ENCODE results near the gene PI4KA.
"Not testable (repeated sequence)": the region's sequence is repeated elsewhere in the genome, so short reads cannot be mapped to it uniquely, and the experiment has no call there.

PI4KA gene

DNA sequence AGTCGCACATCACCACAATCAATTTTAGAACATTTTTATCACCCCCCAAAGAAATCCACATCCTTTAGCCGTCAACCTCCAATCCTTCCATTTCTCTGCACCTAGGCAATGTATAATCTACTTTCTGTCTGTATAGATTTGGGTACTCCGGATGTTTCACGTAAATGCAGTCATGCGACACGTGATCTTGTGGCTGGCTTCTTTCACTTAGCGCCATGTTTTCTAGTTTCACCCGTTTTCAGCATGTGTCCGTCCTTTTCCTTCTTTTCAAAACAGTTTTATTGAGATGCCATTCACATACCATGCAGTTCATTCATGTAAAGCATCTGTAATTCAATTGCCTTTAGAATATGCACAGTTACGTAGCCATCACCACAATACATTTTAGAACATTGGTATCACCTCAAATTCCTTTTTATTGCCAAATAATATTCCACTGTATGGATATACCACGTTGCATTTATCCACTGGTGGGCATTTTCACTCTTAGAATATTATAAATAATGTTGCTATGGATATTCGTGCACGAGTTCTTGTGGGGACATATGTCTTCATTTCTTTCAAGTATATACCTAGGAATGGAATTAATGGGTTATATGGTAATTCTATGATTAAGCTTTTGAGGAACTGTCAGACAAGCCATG is 179.7 kb downstream of the PI4KA start:
- not testable (repeated sequence) for DNase-seq

DNA sequence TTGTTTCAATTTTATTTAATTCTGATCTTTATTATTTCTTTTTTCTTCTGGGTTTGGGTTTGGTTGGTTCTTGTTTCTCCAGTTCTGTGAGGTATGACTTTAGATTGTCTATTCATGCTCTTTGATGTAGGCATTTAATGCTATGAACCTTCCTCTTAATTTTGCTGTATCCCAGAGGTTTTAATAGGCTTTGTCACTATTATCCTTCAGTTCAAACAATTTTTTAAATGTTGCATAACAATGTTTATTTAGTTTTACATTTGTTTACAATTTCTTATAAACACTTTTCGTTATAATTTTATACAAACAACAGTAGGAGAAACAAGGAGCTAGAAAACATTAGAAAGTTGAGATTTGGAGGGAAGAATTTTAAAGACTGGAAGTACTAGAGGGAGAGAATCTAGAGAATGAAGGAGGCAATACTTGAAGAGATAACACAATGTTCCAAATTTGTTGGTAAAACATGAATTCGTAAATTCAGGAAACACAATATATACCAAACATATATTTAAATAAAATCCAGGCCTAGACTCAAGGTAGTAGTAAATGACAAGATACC is 180.8 kb downstream of the PI4KA start:
- DNase-seq, result no peak

DNA sequence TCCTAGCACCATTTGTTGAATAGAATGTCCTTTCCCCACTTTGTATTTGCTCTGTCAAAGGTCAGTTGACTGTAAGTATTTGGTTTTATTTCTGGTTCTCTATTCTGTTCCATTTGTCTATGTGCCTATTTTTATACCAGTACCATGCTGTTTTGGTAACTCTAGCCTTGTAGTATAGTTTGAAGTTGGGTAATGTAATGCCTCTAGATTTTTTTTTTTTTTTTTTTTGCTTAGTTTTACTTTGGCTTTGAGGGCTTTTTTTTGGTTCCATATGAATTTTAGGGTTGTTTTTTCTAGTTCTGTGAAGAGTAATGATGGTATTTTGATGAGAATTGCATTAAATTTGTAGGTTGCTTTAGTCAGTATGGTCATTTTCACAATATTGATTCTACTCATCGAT is 183.0 kb downstream of the PI4KA start:
- not testable (repeated sequence) for DNase-seq

GRCh38 chr22:20674998-20675397 is 183.6 kb downstream of the PI4KA start:
- DNase-seq, result no peak

DNA sequence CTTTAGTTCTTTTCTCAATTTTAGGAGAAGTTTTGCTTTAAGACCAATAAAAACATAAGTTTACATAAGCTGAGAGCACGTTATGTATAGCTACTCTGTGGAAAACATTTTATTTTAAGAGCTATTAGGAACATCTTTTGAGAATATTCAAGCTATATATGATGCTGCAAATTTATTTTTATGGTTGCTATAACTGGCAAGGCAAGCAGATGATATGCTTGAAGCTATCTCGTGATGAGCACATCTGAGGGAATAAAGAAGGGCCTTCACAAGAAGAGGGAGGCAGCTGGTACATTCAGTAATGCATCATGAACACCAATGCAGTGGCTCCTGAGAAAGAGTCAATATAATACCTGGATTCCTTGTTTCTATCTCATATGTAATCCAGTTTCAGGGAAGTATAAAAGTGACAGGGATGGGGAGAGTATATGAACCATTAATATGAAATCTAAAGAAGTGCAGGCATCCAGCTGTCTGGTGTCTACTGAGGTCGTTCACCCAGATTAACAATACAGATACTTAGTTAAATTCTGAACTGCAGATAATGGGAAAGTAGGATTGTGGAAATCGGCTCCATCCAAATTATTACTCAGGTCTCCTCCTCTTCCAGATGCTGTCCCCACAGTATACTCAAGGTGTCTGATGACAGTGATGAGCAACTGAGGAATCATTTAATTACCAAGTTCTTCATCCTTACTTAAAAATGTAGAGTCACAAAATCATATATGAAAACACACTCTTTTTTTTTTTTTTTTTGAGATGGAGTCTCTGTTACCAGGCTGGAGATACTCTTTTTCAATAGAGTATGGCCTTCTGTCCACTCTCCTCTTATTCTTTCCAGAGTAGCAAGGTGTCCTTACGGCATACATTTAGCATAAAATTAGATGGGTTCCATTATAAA is 185.1 kb downstream of the PI4KA start:
- DNase-seq, result no peak

DNA sequence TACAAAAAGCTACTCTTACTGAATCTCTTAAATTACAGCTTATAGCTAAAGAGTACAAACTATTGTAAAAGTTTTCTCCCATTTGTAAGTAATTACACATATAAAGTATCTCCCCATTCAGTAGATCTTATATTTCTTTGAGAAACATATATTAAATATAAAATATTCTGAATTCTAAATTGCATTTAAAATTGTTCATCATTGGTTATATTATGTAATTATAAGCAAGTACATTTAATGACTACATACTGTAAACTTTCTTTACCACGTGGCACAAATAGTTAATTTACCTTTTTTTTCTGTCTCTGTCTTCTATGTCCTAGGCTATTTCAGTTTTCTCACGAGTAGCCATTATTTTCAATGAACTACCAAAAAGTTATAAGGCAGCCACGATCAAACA is 185.9 kb downstream of the PI4KA start:
- DNase-seq, result no peak

- no peak for DNase-seq
Measured at GRCh38 chr22:20672082-20672424, 186.6 kb downstream of the PI4KA start.

DNA sequence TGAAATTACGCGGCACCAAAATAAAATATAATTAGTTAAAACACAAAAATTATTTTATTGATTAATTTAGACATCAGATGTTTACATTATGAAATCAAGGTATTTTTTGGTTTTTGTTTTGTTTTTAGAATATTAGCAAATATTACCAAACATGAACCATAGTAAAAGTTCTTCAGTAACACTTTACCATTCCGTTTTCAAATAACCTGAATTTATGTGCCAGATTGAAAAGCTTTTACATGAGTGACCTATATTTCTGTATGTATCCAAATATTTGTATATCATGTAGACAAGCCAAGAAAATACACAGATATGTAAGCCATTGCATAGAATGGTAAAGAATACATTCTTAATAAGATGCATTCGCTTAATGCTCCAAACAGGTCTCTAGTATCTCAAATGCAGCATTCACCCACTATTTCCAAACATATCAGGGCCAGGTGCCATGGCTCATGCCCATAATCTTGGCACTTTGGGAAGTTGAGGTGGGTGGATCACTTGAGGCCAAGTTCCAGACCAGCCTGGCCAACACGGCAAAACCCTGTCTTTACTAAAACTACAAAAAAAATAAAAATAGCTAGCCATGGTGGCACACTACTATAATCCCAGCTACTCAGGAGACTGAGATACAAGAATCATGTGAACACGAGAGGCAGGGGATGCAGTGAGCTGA is 187.1 kb downstream of the PI4KA start:
- DNase-seq, result no peak

DNA sequence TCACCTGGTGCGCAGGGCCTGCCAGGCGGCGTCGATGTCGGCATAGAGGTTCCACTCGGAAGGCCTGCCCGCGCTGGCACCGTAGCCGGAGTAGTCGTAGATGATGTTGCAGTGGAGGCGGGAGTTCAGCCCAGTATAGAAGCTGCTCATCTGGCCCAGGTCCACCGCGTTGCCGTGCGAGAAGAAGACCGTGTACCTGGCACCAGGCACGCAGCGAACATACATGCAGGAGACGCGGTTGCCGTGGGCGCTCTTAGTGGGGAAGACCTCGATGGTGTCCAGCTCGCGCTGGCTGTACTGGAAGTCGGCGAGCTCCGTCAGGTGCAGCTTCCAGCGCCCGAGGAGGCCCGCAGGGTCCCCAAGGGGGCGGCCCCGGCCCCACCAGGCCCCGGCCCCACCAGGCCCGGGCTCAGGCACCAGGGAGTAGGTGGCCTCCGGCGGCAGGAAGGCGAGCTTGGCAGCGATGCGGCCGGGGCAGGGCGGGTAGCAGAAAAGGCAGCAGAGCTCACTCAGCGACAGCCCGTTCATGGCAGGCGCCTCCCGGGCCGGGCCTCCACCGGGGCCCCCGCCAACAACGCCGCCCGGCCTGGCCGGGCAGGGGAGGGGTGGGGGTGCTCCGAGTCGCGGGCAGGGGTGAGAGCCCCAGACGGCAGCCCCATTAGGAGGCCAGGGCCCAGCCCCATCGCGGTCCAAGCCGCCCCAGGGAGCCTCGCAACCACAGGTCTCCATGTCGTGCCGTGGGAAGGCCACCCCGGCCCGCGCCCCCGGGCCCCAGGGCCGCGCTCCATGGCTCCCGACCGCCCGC is 188.0 kb downstream of the PI4KA start:
- not testable (repeated sequence) for DNase-seq

- not testable (repeated sequence) for DNase-seq
Measured at GRCh38 chr22:20669884-20670283, 188.7 kb downstream of the PI4KA start.

DNA sequence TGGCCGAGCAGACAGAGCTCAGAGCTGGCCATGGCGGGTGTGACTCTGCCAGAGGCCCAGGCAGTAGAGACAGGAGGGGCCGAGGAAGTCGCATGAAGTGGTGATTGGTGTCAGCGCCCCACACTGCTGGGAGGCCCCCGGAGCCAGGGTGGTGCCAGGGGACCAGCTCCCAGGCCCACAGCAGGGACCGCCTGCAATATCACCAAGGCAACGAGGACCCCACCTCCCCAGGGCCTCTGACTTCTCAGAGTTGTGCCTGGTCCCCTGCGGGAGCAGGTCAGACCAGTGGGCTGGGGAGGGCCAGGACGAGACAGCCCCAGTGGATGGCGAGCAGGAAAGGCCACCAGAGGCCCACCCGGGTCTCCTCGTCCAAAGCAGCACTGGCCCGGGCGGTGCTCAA is 189.1 kb downstream of the PI4KA start:
- DNase-seq, result not testable (repeated sequence)

DNA sequence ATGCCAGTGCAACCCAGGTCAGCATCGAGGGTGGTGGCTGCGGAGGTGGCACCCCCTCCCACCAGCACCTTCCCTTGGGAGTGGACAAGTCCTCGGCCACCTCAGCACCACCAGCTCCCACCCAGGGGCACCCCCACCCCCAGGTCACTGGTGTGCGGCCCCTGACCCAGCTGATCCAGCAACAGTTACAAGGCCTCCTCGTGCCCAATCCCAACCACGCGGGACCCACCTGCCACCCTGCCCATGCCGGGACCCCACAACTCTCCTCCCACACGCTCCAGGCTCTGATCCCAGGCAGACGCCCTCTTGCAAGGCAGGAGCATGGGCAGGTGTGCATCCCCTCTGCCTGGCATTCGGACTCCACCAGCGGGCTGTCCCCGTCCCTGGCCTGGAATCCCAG is 189.8 kb downstream of the PI4KA start:
- DNase-seq, result not testable (repeated sequence)

GRCh38 chr22:20668226-20668625 is 190.4 kb downstream of the PI4KA start:
- DNase-seq, result not testable (repeated sequence)

GRCh38 chr22:20667548-20667947 is 191.1 kb downstream of the PI4KA start:
- DNase-seq, result not testable (repeated sequence)

GRCh38 chr22:20666560-20666959 is 192.1 kb downstream of the PI4KA start:
- no peak for DNase-seq

- DNase-seq, result no peak
Measured at GRCh38 chr22:20664594-20664959, 194.0 kb downstream of the PI4KA start.

DNA sequence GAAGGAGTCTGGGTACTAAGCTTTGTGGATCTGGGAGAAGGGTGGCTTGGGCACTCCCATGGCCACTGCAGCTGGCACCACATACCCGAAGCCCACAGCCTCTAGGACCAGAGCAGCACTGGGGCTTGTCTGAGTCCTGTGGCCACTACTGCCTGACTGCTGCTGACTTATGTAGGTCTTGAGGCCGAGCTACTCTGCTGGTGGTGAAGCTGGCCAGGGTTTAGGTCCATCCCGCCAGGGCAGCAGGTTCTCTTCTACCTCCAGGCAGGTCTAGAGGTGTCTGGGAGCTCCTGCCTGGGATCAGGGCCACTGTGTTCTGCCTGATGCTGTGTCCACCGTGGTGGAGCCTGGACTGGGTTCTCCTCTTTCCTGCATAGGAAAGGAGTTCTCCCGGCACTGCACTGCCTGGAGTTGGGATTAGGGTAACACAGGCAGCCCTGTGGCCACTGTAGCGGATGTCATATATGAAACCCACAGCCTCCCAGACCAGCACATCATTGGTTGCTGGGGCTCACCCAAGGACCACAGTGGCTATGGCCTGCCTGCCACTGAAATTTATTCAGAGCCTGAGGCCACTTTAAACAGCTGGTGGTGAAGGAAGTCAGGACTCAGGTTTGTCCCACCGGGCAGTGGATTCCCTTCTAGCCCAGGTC is 194.5 kb downstream of the PI4KA start:
- no peak for DNase-seq

- no peak for DNase-seq
Measured at GRCh38 chr22:20663137-20663828, 195.3 kb downstream of the PI4KA start.

DNA sequence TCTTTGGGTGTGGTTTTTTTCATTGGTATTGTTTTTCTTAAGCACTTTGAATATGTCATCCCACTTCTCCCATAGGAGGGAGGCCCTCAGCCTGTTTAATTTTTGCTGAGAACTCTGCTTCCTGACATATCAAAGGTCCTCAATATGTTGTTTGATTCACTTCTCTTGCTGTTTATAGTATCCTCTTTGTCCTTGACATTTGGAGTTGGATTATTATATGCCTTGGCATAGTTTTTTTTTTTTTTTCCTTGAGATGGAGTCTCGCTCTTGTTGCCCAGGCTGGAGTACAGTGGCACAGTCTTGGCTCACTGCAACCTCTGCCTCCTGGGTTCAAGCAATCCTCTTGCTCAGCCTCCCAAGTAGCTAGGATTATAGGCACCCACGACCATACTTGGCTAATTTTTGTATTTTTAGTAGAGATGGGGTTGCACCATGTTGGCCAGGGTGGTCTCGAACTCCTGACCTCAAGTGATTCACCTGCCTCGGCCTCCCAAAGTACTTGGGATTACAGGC is 196.0 kb downstream of the PI4KA start:
- not testable (repeated sequence) for DNase-seq

DNA sequence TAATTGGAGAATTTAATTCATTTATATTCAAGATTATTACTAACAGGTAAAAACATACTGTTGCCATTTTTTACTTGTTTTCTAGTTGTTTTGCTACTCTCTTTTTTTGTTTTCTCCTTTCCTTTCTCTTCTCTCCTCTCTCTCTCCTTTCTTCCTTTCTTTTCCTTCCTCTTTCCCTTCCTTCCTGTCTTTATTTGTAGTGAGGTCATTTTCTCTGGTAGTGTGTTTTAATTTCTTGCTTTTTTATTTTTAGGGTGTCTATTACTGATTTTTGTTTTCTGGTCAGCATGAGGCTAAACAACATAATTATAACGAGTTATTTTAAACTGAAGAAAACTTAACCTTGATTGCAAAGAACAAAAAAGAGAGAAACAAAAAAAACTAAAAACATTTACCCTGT is 197.1 kb downstream of the PI4KA start:
- DNase-seq, result no peak

DNA sequence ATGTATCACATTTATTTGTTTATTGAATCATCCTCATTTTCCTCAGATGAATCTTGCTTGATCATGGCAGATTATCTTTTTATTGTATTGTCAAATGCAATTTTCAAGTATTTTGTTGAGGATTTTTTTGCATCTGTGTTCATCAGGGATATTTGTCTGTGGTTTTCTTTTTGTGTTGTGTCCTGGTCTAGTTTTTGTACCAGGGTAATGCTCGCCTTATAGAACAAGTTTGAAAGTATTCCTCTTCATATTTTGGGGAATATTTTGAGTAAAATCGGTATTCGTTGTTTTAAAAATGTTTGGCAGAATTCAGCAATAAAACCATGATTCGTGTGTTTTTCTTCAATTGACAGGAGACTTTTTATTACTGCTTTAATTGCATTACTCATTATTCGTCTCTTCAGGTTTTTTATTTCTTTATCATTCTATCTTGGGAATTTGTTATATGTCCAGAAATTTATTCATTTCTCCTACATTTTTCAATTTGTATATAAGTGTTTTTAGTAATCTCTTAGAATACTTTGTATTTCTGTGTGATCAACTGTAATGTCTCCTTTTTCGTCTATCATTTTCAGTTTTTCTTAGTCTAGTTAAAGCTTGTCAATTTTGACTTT is 198.1 kb downstream of the PI4KA start:
- no peak for DNase-seq
